ENCODE data around the gene CREB3L1. TPM values are rescaled to one million over a fixed set of nuclear protein-coding genes. Genes with fewer than 3 reads are reported as not detected.

Gene CREB3L1
- total RNA-seq, 2 donors from 2014 or later = 8.8 to 9.9 TPM

- peaks cover 4% of the 10 kb centered on the region for H3K36me3 Mint-ChIP-seq (ENCODE audit: low read depth)
- peaks cover 40% of the 10 kb centered on the region for H3K4me1 Mint-ChIP-seq
- H3K27me3 Mint-ChIP-seq (ENCODE audit: insufficient read depth) = peaks cover 13% of the 10 kb centered on the region
- 95 to 100% methylated on average over 1 to 3 of the region's 3 CpGs for WGBS, 2 experiments (ENCODE audit: insufficient coverage in 1 of 2, insufficient read length in 1 of 2)
- H3K9me3 Mint-ChIP-seq = no peaks in the 10 kb centered on the region
- no peaks in the 10 kb centered on the region for H3K36me3 ChIP-seq (ENCODE audit: control insufficient read depth, insufficient read depth, low read length)
- no peak overlapping the region for H3K4me3 Mint-ChIP-seq
- H3K9ac ChIP-seq (ENCODE audit: extremely low read depth, low read length, poor library complexity, severe bottlenecking) = no peak overlapping the region
- no peaks in the 10 kb centered on the region for H3K9me3 ChIP-seq (ENCODE audit: control insufficient read depth, low read length)
- H3K27ac ChIP-seq (ENCODE audit: low read depth, low read length) = no peak overlapping the region
- H3K27ac Mint-ChIP-seq = no peak overlapping the region
- no peak overlapping the region for H3K4me3 ChIP-seq (ENCODE audit: low read length)
- peaks cover 13% of the 10 kb centered on the region for H3K27me3 ChIP-seq (ENCODE audit: control insufficient read depth, insufficient read depth, low read length, poor library complexity, severe bottlenecking)
- H3K4me1 ChIP-seq (ENCODE audit: control insufficient read depth, insufficient read depth, low read length) = peaks cover 10% of the 10 kb centered on the region
- TF ChIP-seq CTCF (conservative IDR thresholded peaks at IDR 0.05) = no peak
- no peak for DNase-seq
Observed at GRCh38 chr11:46350695-46351094, 73.2 kb downstream of the CREB3L1 start.

GRCh38 chr11:46351148-46351547 is 73.7 kb downstream of the CREB3L1 start:
- Mint-ChIP-seq H3K4me1 (peaks cover 41% of the 10 kb centered on the region), H3K27me3 (ENCODE audit: insufficient read depth) (peaks cover 9% of the 10 kb centered on the region), H3K27ac (no peak overlapping the region), H3K9me3 (no peaks in the 10 kb centered on the region), H3K4me3 (no peak overlapping the region), H3K36me3 (ENCODE audit: low read depth) (peaks cover 4% of the 10 kb centered on the region)
- 86 to 92% methylated on average over 7 to 8 of the region's 8 CpGs for WGBS, 2 experiments (ENCODE audit: insufficient coverage in 1 of 2, insufficient read length in 1 of 2)
- no peak for DNase-seq
- TF ChIP-seq CTCF (conservative IDR thresholded peaks at IDR 0.05) = no peak
- Histone ChIP-seq H3K27ac (ENCODE audit: low read depth, low read length) (no peak overlapping the region), H3K9me3 (ENCODE audit: control insufficient read depth, low read length) (no peaks in the 10 kb centered on the region), H3K9ac (ENCODE audit: extremely low read depth, low read length, poor library complexity, severe bottlenecking) (no peak overlapping the region), H3K27me3 (ENCODE audit: control insufficient read depth, insufficient read depth, low read length, poor library complexity, severe bottlenecking) (peaks cover 8% of the 10 kb centered on the region), H3K4me3 (ENCODE audit: low read length) (no peak overlapping the region), H3K36me3 (ENCODE audit: control insufficient read depth, insufficient read depth, low read length) (no peaks in the 10 kb centered on the region), H3K4me1 (ENCODE audit: control insufficient read depth, insufficient read depth, low read length) (peaks cover 10% of the 10 kb centered on the region)

GRCh38 chr11:46351606-46352005 is 74.1 kb downstream of the CREB3L1 start:
- H3K36me3 ChIP-seq (ENCODE audit: control insufficient read depth, insufficient read depth, low read length) = no peaks in the 10 kb centered on the region
- Mint-ChIP-seq H3K9me3 (no peaks in the 10 kb centered on the region), H3K27ac (no peak overlapping the region), H3K27me3 (ENCODE audit: insufficient read depth) (peaks cover 4% of the 10 kb centered on the region), H3K4me1 (peaks cover 43% of the 10 kb centered on the region), H3K36me3 (ENCODE audit: low read depth) (peaks cover 4% of the 10 kb centered on the region), H3K4me3 (no peak overlapping the region)
- DNase-seq = no peak
- H3K9me3 ChIP-seq (ENCODE audit: control insufficient read depth, low read length) = no peaks in the 10 kb centered on the region
- whole genome bisulfite sequencing, 2 experiments (ENCODE audit: insufficient coverage in 1 of 2, insufficient read length in 1 of 2) = 85% methylated on average over 4 to 5 of the region's 5 CpGs
- no peak for TF ChIP-seq CTCF (conservative IDR thresholded peaks at IDR 0.05)
- H3K27me3 ChIP-seq (ENCODE audit: control insufficient read depth, insufficient read depth, low read length, poor library complexity, severe bottlenecking) = peaks cover 4% of the 10 kb centered on the region
- no peak overlapping the region for H3K4me3 ChIP-seq (ENCODE audit: low read length)
- no peak overlapping the region for H3K27ac ChIP-seq (ENCODE audit: low read depth, low read length)
- peaks cover 10% of the 10 kb centered on the region for H3K4me1 ChIP-seq (ENCODE audit: control insufficient read depth, insufficient read depth, low read length)
- H3K9ac ChIP-seq (ENCODE audit: extremely low read depth, low read length, poor library complexity, severe bottlenecking) = no peak overlapping the region

Data from endodermal cell (in vitro differentiated cells).